HUDEP-2 (cell line): Measurements from ENCODE around the gene CNOT8.
"Not testable (repeated sequence)": the region's sequence is repeated elsewhere in the genome, so short reads cannot be mapped to it uniquely, and the experiment has no call there.

Experiments
- DNase-seq, 76 experiments: peaks; one replicate each; lab custom pipeline; 2025; ENCODE audit not compliant: unreplicated experiment in 76 of 76; lab: John Stamatoyannopoulos, UW

The CNOT8 gene

GRCh38 chr5:154858297-154858971 lies at the start of gene CNOT8:
Gene CNOT8 (plus strand): TSS chr5:154858627. CDS start chr5:154863279, 4,652 bp downstream.
- DNase-seq, result peak; percentile 65 to 99 (median 95)

GRCh38 chr5:154811239-154811638 lies 47.2 kb upstream of the CNOT8 start:
- no peak for DNase-seq

GRCh38 chr5:154811653-154812465 lies 46.6 kb upstream of the CNOT8 start:
- peak in 63 of 76 experiments; percentile 3 to 71 (median 40) for DNase-seq

- DNase-seq, result no peak
These were observed 45.3 kb upstream of the CNOT8 start for GRCh38 chr5:154813158-154813557.

- DNase-seq, result no peak
These were observed 44.7 kb upstream of the CNOT8 start for GRCh38 chr5:154813736-154814135.

GRCh38 chr5:154815025-154815424 lies 43.4 kb upstream of the CNOT8 start:
- no peak for DNase-seq

GRCh38 chr5:154815684-154816247 lies 42.7 kb upstream of the CNOT8 start:
- DNase-seq, result no peak

- no peak for DNase-seq
These were observed 41.4 kb upstream of the CNOT8 start for GRCh38 chr5:154816891-154817492.

- no peak for DNase-seq
These were observed 40.6 kb upstream of the CNOT8 start for GRCh38 chr5:154817815-154818214.

- DNase-seq, result peak in 65 of 76 experiments; percentile 1 to 79 (median 36)
These were observed 39.8 kb upstream of the CNOT8 start for GRCh38 chr5:154818471-154819116.

GRCh38 chr5:154819546-154819945 lies 38.9 kb upstream of the CNOT8 start:
- DNase-seq, result no peak

GRCh38 chr5:154820383-154820782 lies 38.0 kb upstream of the CNOT8 start:
- DNase-seq, result no peak

- not testable (repeated sequence) for DNase-seq
These were observed 35.5 kb upstream of the CNOT8 start for GRCh38 chr5:154822896-154823295.

- DNase-seq, result no peak
These were observed 34.8 kb upstream of the CNOT8 start for GRCh38 chr5:154823605-154824004.

GRCh38 chr5:154824070-154824469 lies 34.4 kb upstream of the CNOT8 start:
- DNase-seq, result no peak

GRCh38 chr5:154829181-154829588 lies 29.2 kb upstream of the CNOT8 start:
- DNase-seq, result peak in 5 of 76 experiments; percentile 7 to 14 (median 10)

- no peak for DNase-seq
These were observed 28.7 kb upstream of the CNOT8 start for GRCh38 chr5:154829589-154830218.

GRCh38 chr5:154830219-154830595 lies 28.2 kb upstream of the CNOT8 start:
- DNase-seq, result no peak

- no peak for DNase-seq
These were observed 27.8 kb upstream of the CNOT8 start for GRCh38 chr5:154830596-154830995.

GRCh38 chr5:154831451-154831850 lies 27.0 kb upstream of the CNOT8 start:
- DNase-seq, result no peak
